Endometrial microvascular endothelial cells (primary cell): ENCODE measurements around the gene NEIL1. TPM values are rescaled to one million over a fixed set of nuclear protein-coding genes. Genes with fewer than 3 reads are reported as not detected.
"Not testable (repeated sequence)": the region's sequence is repeated elsewhere in the genome, so short reads cannot be mapped to it uniquely, and the experiment has no call there.

Experiments used
- in situ Hi-C: cut with HindIII; loops from 2 replicates; pipeline ENCODE4 v1.10.0; 2017; ENCODE audit warnings: low sequenced_read_pairs, low pct_unique_long_range_greater_than_20kb; ENCODE audit errors: inconsistent ontology term
- total RNA-seq: library from RNA; depleted of rRNA; stranded (reverse); fragments of >200 nt; gene quantifications from one replicate; pipeline ENCODE4 v1.2.3, GENCODE V29; 2015; ENCODE audit errors: inconsistent ontology term

The NEIL1 gene, protein sequence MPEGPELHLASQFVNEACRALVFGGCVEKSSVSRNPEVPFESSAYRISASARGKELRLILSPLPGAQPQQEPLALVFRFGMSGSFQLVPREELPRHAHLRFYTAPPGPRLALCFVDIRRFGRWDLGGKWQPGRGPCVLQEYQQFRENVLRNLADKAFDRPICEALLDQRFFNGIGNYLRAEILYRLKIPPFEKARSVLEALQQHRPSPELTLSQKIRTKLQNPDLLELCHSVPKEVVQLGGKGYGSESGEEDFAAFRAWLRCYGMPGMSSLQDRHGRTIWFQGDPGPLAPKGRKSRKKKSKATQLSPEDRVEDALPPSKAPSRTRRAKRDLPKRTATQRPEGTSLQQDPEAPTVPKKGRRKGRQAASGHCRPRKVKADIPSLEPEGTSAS
- 8.3 TPM for total RNA-seq

DNA sequence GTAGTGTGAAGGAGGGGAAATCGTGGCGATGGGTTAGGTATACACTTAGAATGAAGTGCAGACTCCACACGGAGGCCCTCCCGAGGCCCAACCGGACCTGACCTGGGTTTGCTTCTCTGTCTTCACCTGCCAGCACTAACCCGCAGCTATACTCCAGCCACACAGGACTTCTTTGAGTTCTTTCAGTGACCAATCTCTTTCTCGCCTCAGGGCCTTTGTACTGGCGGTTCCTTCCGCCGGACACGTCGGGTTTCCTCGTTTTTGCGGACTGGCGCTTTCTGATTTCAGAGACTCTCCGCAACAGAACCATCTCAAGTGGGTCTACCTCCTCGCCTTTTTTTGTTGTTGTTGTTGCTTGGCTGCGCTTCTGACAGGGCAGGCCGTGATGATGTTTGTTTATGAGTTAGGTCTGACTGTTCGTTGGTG, at the start of gene NEIL1:
Gene NEIL1 (plus strand): TSS at position 244 of the 426 bp plus-strand sequence. CDS start 1,867 bp downstream, outside the sequence.
- in situ Hi-C loops = no loop called here

DNA sequence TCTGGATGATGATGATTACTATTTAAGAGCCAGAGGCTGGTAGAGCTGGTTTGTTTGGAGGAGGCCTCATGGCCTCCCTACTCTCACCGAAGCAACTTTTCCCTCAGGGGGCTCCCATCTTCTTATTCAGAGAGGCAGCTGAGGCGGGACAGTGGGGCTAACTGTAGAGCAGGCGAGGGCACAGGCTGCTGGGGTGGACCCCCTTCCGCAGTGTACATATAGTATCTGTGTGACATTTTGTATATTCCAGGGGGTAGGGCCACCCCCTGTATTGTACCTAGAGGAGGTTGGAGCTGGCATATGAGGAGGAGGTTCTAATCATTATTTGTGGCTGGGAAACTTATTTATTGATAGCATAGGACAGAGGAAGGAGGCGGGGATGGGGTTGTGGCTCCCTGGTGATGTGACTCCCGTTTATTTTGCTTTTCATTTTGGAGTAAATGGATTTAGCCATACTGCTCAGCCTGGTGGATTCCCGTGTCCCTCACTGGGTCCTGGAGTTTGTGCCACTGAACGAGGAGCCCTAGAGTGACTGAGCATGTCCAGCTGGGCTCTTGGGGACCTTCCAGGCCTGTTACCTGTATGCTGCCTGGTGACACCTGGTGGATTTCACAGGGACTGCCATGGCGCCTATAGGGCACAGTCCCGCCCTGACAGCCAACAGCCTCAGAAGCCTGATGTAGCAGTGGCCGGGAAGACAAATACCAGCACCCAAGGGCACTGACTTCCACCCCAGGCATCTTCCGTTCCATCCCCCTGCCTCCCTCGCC, 48.1 kb upstream of the NEIL1 start:
- in situ Hi-C loops = not testable (repeated sequence)

DNA sequence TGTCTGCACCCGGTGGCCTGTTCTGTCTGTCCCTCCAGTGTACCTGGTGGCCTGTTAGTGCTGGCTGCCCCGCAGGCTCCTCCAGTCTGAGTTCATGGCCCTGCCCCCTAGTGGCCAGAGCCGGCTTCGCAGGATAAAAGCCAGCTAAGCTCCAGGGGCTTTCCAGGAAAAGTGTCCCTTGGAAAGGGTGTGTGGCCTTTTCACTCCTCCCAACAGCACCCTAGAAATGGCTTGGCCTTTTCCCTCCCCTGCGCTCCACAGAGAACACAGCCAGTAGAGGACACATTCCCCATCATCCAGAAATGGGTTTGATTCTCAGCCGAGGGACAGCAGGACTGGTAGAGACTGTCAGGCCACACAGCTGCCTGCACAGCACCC, 47.5 kb upstream of the NEIL1 start:
- in situ Hi-C loops = not testable (repeated sequence)

DNA sequence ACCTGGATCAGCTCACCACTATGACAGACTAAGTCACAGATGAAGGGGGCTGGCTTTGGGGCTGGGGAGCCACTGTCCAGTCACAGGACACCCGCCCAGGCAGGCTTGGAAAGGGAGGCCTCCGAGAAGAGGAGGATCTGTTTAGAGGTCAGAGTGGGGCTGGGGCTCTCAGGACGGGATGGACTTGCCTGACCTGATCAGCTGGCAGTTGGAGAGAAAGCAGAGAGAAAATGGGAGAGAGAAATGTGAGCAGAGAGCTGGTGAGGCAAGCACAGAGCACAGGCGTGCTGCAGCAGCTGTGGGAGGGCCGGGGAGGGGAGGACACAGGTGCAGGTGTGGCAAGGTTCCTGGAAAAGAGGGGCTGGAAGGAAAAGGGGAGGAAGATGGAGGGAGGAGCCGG, 46.8 kb upstream of the NEIL1 start:
- in situ Hi-C loops = not testable (repeated sequence)

DNA sequence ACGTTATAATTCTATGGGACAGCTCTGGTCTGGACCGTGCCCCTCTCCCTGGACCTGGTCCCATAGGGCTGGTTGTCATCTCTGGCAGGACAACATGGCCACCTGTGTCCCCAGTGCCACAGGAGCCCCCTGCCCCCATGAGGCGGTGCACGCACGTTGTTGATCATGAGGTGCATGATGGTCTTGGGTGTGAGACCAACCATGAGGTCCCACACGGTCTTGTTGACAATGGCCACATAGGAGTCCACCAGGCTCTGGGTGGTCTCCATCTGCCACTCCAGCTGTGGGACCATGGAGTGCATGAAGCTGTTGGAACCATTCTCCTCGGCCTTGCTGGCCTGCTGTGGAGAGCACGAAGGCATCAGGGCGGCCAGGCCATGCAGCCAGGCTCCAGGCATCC, 44.5 kb upstream of the NEIL1 start:
- in situ Hi-C loops = no loop called here

DNA sequence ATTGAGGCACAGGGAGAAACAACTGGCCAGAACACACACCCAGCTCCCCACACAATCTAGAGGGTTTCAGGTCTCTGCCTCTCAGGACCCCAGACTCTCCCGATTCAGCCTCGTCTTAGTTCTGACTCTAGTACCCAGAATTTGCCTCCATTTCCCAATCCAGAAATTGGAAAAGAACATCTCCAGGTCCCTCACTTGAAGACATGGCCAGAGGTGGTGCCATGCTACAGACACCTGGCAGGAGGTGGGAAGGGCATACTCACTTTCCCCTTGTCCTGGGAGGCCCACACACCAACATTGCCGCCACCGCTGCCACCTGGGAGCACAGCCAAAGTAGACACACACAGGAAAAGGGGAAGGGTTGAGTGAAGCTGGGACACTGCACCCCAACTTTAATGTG, 44.1 kb upstream of the NEIL1 start:
- in situ Hi-C loops = not testable (repeated sequence)

DNA sequence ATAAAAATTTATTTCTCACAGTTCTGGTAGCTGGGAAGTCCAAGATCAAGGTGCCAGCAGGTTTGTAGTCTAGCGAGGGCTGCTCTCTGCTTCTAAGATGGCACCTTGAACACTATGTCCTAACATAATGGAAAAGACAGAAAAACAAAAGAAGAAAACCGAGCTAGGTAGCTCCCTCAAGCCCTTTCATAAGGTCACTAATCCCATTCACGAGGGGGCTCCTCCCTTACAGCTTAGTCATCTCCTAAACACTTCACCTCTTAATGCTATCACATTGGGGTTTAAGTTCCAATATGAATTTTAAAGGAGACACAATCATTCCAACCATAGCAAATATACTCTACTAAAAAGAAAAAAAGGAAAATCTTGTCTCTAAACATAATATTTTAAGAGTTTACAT, 40.7 kb upstream of the NEIL1 start:
- in situ Hi-C loops = no loop called here

DNA sequence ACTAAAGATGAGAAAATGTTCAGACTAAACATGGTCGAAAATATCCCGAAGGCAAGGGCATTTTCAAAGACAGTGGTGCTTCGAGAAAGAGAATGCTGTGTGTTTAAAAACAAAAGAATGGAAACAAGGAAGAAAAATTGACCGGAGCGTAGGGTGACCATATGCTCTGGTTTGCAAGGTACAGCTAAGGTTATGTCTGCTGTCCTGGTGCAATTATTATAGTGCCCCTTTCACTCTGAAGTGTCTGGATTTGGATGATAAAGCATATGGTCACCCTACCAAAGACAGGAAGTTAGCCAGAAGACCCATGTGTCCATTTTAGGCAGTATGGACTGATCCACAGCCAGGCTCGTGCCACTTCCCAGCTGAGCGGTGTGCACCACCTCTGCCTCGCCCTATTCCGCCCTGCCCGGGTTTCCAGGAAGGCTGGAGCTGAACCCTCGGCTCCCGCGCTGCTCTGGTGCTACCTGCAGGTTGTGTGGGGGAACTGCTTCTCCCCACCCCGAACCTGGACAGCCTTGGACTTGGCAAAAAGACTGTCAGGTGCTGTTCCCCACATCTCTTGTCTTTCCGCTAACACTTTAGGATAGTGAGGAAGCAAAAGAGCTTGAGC, 39.0 kb upstream of the NEIL1 start:
- in situ Hi-C loops = no loop called here

DNA sequence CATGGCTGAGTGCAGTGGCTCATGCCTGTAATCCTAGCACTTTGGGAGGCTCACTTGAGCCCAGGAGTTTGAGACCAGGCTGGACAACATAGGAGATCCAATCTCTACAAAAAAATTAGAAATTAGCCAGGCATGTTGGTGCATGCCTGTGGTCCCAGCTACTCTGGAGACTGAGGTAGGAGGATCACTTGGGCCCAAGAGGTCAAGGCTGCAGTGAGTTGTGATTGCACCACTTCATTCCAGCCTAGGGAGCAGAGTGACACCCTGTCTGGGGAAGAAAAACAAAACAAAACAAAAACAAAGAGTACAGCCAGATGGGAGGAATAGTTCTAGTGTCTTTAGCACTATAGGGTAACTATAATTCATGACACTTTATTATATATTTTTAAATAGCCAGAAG, 37.1 kb upstream of the NEIL1 start:
- in situ Hi-C loops = no loop called here

DNA sequence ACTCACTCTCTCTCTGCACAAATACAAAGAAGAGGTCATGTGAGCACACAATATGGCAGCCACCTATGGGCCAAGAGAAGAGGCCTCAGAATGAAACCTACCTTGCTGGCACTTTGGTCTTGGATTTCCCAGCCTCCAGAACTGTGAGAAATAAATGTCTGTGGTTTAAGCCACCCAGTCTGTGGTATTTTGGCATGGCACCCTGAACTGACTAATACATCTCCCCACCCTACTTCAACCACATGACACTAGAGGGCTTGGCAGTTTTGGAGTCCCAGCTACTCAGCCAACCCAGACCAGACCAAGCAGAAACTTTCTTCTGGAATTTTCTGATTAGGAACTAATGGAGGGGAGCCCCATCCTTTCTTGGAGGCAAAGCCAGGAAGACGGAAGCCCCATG, 34.3 kb upstream of the NEIL1 start:
- in situ Hi-C loops = not testable (repeated sequence)

DNA sequence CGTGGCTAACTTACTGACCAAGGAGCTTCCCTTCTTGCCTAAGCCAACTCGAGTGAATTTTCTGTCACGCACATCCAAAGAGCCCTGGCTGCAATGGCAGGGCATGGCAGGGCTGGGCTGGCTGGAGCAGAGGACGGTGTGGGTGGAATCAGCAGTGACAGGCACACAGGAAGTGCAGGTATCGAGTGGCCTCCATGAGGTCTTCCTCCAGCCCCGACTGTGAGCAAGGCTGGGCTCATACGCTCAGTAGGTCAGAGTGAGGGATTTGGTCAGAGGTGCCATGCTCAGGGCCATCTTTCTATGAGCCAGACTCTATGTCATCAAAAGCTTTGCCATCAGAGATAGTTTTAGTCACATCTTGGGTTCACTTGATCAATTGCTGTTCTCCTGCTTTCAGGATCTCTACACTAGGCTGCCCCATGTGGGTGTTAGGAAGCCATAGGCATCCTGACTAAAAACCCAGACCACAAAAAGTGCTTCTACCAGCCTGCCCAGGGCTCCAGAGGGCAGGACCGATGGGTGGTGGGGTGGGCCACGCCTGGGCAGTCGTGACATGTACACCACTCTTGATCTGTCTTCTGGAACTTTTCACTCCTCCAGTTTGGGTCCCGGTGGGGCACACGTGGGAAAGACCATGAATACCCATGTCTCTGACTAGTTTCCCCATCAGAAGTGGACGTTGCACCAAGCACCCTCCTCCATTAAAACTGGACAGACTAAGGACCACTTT, 33.6 kb upstream of the NEIL1 start:
- in situ Hi-C loops = no loop called here

DNA sequence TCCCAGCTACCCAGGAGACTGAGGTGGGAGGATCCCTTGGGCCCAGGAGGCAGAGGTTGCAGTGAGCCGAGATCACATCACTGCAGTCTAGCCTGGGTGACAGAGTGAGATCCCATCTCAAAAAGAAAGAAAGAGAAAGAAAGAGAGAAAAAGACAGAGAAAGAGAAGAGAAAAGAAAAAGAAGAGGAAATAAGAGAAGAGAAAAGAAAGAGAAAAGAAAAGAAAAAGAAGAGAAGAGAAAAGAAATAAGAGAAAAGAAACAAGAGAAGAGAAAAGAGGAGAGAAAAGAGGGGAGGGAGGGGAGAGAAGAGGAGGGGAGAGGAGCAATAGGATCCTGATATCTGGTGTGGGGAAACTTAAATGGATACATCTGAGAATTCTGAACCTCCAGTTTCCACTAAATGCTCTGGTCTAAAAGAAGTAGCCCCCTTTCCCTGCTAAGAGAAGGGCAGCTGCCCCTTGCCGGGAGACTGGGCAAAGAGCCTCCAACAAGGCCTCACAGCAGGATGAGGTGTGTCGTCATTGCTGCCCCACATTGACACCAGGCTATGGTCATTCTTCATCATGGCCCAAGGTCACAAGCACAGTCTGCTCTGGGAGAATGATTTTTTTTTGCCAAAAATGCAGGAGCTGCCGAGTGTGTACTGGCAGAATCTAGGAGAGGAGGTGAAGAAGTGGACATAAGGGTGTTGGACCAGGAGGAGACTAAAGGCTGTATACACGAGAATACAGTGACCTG, 32.1 kb upstream of the NEIL1 start:
- in situ Hi-C loops = no loop called here

DNA sequence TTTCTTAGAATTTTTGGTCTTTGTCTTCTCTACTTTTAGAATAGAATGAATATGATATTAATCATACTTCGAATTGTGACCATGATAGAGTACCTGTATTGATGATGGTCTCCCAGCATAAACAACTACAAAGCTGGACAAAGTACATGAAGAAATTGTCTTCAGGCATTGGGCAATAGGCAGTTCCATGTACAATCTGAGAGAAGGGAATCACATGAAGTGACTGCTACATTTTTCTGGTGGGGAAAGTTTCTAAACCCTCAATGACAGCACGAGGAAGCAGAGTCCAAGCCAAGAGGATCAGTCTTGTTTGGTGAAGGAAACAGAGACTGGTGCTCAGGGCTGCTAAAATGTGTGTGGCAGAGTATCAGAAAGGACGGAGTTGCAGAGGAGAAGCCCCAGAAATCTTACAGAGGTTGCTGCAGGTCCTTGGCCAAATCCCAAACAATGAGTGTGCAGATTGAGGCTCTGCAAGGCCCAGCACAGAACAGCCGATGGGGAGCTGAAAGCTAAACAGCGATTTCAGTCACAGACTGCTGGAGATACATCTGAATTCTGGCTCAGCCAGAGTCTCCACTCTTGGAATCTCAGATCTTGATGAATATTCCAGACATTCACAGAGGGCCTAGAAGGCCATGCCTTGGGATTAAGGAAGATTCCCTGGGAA, 27.5 kb upstream of the NEIL1 start:
- in situ Hi-C loops = not testable (repeated sequence)

DNA sequence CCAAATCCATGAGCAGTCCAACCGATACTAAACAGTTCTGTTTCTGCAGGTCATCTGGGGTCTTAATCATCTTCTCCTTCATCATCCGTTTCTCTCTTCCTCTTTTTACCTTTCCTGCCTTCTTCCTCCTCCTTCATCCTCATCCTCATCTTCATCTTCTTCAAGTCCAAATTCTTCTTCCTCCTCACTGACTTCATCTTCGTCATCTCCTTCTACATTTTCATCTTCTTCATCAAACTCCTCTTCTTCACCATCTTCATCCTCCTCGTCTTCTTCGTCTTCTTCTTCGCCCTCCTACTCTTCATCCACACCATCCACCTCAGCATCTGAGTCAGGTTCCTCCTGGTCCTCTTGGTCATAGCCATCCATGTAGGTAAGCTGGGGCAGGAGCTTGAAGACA, 25.1 kb upstream of the NEIL1 start:
- in situ Hi-C loops = no loop called here

DNA sequence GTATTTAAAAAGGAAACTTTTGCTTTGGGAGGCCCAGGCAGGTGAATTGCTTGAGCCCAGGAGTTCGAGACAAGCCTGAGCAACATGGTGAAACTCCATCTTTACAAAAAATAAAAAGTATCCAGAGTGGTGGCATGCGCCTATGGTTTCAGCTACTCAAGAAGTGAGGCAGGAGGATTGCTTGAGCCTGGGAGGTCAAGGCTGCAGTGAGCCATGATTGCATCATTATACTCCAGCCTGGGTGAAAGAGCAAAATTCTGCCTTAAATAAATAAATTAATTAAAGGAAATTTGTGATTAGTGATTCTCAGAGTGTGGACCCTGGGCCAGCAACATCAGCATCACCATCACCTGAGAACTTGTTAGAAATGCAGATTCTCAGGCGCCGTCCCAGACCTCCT, 20.9 kb upstream of the NEIL1 start:
- in situ Hi-C loops = no loop called here

DNA sequence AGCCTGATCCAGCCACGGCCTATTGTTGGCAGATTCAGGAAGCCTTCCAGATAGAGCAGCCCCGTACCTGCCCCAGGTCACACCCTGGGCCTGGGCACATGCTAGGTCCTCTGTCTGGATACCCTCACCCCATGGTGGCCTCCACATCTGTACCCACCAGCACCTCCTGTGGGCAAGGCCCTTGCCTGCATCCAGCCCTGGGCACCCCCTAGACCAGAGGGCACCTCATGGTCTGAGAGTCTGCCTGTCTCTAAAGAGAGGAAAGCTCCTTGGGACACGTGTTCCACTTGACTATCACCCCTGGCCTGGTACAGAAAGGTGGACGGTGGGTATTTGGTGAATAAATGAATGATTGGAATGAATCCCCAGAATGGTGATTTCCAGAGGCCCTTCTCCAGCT, 19.8 kb upstream of the NEIL1 start:
- in situ Hi-C loops = no loop called here

DNA sequence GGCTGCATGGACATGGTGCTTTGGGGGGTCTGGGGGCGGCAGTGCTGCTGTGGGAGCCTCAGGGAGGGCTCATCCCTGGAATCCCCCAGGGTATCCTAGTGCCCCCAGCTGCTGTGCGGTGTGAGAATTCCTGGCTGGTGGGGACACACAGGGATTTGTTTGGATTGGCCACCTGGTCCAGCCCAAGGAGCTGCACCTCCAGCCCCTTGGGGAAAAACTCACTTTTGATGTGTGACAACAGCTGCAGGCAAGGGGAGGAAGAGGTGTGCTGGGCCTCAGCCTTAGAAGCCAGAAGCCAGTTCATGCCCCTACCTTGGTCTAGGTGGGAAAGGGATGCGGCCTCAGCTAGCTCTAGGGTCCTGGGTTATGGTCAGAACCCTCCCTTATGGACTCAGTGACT, 19.3 kb upstream of the NEIL1 start:
- in situ Hi-C loops = no loop called here
